Stromal cell of bone marrow (primary cell): ENCODE results near the gene STK11IP.

ENCODE experiments used
- DNase-seq: peaks from one replicate; pipeline ENCODE4 v3.0.0-alpha.2; 2012; ENCODE audit warnings: low read depth

STK11IP gene

DNA sequence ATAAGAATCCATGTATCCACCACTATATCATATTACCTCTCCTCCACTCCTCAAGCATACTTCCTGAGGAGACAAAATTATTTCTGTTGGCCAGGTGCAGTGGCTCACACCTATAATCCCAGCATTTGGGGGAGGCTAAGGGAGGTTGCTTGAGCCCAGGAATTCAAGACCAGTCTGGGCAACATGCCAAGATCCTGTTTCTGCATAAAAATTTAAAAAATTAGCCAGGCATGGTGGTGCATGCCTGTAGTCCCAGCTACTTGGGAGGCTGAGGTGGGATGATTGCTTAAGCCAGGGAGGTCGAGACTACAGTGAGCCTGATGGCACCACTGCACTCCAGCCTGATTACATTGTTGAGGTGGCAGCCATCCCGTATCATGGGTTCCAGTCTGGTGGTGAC lies 16.3 kb upstream of the STK11IP start:
- DNase-seq, result no peak

DNA sequence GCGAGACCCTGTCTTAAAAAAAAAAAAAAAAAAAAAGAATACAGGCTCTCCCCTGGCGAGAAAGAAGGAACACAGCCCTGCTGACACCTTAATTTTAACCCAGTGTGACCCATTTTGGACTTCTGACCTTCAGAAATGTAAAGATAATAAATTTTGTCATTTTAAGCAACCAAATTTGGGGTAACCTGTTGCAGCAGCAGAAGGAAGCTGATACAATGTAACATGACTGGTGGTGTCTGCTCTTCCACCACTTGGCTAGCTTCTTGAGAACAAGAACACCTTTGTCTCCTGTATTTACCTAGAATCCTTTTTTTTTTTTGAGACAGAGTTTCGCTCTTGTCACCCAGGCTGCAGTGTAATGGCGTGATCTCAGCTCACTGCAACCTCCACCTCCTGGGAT lies 6.6 kb upstream of the STK11IP start:
- DNase-seq, result no peak

DNA sequence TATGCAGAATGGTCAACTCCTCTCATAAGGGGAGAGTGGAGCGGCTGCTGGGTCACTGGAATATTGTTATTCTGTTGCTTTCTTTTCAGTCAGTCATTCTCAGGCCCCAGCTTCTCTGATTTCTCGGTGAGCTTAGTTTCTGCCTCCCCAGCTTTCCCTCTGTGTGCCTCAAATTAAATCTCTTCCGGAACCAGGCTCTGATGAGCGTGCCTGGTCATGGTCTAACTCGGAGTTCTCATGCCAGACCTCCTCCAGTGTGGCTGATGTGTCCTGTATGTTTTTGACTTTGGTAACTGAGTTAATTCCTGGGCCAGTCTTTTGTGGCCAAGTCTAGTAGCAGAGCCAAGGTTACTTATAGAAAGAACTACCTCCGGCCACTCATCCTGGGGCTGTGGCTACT lies 4.9 kb upstream of the STK11IP start:
- DNase-seq, result no peak

DNA sequence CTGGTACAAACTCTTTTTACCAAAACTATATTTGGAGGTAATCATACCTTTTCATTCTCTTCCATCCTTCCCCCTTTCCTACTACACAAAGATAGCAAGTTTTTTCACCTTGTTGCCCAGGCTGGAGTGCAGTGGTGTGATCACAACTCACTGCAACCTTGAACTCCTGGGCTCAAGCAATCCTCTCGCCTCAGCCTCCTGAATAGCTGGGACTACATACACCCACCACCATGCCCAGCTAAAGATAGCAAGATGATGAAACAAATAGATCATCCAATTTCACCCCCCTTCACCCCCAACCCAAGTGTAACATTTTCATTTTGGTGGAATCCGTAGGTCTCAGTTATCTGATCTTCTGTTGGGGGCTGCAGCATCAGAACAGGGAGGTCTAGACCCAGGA lies 4.5 kb upstream of the STK11IP start:
- no peak for DNase-seq

DNA sequence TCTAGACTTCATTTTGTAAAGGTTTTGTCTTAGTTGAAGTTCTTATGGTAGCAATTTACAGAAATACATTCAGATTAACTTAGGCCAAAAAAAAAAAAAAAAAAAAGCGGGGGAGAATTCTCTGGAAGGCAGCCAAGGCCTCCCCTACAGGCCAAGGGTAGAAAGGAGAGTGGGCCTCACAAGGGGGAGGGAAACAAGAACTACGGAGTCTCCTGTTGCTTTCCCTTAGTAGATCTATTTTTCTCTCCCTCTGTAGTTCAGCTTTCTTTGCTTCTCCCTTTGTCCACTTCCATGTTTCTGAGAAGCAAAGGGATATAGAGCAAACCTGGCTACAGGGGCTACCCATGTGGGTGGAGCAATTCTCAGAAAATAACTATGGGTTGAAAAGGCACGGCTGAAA lies 2.4 kb upstream of the STK11IP start:
- no peak for DNase-seq

DNA sequence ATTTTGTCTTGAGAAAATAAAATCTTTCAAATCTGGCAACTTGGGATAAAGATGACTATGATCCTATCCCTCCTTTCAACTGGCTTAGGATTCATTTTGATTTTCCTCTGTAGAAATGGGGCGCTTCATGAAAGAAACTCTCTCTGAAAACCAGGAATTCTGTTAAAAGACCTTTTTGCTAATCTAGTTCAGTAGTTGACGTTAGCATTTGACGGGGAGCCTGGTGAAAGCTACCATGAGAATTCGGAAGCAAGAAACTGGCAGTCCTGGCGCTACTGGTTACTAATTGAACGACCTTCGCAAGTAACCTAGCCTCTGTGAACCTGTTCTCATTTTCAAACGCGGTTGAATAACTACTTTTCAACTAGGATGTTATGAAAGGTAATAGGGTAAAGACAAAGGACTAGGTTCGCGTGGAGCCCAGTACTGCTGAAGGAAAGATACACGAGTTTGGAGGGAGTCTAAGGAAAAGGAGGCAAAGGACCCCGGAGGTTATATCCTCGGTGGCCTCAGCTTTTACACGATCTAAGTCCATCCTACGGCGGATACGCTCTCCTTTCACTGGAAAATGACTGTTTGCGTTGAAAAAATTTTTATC lies 604 bp upstream of the STK11IP start:
- peak; percentile 13 for DNase-seq

DNA sequence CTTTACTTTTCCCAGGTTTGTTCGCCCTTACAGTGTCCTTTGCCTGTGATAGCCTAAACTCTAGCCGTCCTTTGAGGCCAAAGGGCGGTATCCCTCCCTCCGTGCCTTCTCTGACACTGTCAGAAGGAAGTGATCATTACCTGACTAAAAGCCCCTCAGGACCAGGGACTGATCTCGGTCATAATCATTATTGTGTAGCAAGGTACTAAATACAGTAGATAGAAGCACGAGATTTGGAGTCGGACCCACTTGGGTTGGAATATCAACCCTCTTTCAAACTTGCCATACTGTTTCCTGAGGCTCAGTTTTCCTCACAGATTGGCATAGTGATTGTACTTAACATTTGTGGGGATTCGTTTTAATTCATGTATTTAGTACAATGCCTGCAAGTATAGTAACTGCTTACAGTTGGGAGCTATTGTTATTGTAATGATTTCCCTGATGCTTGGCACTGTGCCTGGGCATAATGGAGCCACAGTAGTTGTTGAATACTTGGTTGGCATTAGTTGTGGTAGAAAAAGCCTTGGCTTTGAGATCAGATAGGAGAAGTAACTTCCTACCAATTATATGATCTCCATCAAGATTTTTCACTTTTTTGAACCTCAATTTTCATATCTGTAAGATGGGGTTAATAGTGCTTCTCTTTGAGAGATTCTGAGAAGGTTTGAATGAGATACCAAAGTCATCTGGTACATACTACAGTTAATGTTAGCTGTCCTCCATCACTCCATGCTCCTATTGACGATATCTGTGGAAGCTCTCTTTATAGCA lies 836 bp downstream of the STK11IP start:
- DNase-seq, result no peak

DNA sequence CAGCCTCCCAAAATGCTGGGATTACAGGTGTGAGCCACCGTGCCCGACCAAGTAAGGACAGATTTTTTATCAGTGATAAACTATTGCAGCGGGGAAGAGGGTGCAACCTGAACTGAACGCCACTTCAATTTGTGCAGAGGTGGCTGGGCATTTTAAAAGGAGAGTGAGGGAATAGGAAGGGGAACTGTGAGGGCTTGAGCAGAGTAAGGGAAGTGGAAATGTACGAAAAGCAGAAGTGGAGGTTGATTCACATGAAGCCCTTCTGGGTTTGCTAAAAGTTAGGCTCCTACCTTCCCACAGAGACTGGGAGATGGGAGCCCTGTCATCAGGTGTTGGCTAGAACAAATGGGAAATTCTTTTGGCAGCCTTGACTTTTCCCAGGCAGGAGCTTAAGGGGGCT lies 6.1 kb downstream of the STK11IP start:
- no peak for DNase-seq

DNA sequence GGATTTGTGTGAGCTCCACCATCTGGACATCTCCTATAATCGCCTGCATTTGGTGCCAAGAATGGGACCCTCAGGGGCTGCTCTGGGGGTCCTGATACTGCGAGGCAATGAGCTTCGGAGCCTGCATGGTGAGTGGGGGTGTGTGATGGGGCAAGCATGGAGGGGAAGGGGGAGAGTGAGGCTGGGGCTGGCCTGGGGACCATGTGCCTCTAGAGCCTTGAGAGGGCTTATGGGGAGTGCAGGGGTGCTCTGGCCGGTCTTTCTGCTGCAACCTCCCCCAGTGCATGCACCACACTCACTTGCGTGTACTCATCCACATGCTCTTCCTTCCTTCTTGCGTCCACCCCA lies 7.9 kb downstream of the STK11IP start:
- no peak for DNase-seq

DNA sequence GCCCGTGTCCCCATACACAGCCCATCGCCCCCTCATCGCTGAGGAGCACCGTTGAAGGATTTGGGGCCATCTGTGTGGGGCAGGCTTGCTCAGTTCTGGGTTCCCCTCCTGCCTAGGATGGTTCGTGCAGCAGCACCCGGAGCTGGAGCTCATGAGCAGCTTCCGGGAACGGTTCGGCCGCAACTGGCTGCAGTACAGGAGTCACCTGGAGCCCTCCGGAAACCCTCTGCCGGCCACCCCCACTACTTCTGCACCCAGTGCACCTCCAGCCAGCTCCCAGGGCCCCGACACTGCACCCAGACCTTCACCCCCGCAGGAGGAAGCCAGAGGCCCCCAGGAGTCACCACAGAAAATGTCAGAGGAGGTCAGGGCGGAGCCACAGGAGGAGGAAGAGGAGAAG lies 10.3 kb downstream of the STK11IP start:
- DNase-seq, result no peak

DNA sequence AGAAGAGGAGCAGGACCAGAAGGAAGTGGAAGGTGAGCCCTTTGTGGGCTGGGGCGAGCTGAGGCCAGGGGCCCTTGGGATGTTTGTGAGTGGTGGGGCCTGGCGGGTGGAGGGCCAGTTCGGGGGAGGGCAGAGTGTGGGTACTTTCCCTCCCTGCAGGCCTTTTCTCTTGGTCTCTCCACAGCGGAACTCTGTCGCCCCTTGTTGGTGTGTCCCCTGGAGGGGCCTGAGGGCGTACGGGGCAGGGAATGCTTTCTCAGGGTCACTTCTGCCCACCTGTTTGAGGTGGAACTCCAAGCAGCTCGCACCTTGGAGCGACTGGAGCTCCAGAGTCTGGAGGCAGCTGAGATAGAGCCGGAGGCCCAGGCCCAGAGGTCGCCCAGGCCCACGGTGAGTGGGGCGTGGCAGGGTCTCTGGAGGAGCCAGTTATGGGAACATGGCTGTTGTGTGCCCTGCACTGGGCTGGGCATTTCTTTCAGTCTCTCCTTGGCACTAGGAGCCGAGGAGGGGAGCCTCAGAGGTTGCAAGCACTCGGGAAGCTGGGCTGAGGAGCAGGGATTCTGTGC lies 10.8 kb downstream of the STK11IP start:
- DNase-seq, result no peak

DNA sequence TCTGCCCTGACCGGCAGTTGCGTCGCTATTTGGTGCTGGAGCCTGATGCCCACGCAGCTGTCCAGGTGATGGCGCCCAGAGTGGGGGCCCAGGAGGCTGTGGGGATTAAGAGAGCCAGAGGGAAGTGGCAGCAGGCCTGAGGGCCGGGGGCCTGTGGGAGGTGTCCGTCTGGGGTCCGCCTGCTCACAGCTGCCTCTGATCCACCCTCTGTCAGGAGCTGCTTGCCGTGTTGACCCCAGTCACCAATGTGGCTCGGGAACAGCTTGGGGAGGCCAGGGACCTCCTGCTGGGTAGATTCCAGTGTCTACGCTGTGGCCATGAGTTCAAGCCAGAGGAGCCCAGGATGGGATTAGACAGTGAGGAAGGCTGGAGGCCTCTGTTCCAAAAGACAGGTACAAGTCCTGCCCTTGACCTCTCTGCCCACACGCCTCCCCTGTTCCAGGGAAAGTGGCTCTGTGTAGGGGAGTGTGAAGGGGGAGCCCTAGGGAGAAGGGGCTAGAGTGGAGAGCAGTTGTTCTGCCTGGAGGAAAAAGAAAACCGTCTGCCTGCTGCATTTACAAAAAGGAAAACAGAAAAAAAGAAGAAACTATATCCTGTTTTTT lies 11.6 kb downstream of the STK11IP start:
- no peak for DNase-seq

DNA sequence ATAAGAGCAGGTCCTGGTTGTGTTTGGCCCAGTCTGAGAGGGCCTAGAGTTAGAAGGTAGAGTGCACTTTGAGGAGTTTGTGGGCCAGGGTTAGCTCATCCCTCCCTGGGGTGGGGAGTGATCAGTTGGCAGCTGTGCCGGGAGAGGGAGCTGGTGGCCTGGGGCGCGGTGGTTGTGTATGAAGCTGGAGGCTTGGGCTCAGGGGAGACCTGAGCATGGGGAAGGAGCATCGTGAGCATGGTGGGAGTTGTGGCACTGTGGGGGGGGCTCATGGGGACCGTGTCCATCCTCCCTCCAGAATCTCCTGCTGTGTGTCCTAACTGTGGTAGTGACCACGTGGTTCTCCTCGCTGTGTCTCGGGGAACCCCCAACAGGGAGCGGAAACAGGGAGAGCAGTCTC lies 13.6 kb downstream of the STK11IP start:
- no peak for DNase-seq

DNA sequence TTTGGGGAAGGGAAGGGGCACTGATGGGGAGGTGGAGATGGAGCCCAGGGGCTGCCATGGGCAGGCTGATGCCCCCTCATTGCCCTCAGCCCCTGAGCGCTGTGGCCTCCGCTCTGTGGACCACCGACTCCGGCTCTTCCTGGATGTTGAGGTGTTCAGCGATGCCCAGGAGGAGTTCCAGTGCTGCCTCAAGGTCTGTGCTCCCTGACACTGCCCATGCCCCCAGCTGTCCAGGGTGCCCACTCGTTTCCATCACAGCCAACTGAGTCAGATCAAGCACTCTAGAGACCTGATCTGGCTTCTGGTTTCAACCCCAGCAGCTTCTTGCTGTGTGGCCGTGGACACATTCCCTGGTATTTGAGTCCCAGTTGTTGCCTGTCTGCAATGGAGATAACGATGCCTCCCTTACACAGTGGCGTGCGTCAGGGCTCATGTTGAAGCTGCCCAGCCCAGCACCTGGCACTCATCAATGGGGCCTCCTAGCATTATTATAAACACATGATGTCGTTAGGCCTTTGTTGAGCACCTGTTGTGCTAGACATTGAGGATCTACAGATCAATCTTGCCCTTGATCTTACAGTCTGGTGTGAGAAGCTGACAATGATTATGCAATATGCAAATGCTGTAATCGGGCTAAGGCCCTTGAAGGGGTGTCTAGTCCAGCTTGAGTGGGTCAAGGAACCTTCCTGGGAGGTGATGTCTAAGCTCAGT lies 14.4 kb downstream of the STK11IP start:
- no peak for DNase-seq

DNA sequence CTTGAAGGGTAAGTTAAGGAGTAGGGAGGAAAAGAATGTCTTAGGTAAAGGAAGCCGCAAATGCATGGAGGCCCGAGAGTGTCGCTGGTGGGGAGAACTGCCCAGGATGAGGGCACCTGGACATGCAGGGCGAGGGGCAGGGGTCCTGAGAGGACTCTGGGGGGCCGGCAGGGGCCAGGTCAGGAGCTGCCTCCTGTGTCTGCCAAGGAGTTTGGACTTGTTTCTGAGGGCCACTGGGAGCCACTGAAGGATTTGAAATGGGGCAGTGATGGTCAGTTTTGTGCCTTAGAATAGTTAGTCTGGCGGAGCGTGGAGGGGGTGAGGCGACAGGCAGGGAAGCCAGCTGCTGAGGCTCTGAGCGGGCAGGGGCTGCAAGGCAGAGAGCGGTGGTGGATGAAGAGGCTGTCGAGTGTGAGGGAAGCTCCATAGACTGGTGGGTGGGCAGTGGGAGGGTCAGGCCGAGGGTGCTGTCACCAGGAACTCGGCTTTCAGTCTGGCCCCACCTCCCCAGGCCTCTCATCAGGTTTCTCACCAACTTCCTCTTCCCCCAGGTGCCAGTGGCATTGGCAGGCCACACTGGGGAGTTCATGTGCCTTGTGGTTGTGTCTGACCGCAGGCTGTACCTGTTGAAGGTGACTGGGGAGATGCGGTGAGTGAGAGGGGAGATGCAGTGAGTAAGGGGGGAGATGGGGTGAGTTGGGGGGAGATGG lies 15.1 kb downstream of the STK11IP start:
- DNase-seq, result no peak

DNA sequence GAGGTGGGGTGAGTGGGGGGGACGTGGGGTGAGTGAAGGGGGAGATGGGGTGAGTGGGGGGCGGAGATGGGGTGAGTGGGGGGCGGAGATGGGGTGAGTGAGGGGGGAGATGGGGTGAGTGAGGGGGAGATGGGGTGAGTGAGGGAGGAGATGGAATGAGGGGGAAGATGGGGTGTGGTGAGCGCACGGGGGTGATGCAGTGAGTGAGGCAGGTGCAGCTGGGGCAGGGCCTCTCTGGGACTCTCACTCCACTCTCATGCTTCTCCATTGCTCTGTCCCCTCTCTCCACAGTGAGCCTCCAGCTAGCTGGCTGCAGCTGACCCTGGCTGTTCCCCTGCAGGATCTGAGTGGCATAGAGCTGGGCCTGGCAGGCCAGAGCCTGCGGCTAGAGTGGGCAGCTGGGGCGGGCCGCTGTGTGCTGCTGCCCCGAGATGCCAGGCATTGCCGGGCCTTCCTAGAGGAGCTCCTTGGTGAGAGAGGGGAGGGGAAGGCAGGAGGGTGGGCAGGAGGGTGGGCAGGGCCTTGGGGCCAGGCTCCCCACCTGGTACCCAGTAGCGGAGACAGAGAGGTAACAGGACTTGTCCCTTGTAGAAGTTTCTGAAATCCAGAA lies 15.9 kb downstream of the STK11IP start:
- no peak for DNase-seq

DNA sequence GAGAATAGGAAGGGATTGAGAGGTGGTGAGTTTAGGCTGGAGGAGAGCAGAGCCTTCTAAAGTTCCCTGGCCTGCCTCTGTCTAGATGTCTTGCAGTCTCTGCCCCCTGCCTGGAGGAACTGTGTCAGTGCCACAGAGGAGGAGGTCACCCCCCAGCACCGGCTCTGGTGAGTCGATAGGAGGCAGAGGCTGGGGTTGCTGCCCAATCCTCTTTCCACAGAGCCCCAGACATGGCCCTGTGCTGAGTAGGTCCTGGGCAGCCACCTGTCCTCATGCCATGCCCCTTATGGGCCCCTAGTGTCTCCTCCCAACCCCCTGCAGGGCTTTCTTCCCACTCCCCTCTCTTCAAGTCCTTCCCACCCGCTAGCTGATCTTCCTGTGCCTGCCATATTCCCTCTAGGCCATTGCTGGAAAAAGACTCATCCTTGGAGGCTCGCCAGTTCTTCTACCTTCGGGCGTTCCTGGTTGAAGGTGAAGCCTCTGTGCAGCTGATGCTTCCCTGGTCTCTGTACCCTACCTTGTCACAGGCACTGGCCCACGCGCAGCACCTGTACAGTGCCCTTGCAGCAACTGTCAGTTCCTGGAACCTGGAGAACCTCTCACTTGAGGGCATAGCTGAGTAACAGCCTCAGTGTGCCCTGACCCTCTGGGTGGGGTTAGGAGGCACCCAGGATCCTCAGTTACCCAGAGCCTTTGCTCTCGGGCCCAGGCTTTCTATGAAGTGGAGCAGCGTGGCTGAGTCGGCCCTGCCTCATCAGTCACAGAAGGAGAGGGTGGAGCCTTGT lies 16.6 kb downstream of the STK11IP start:
- DNase-seq, result no peak

DNA sequence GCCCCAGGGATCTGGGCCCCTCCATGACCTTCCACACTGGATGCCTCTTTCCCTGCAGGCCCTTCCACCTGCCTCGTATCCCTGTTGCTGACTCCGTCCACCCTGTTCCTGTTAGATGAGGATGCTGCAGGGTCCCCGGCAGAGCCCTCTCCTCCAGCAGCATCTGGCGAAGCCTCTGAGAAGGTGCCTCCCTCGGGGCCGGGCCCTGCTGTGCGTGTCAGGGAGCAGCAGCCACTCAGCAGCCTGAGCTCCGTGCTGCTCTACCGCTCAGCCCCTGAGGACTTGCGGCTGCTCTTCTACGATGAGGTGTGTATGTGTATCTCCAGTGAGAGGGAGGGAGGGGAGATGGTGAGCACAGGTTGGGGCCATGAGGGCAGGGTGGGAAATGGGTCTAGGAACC lies 17.4 kb downstream of the STK11IP start:
- no peak for DNase-seq

DNA sequence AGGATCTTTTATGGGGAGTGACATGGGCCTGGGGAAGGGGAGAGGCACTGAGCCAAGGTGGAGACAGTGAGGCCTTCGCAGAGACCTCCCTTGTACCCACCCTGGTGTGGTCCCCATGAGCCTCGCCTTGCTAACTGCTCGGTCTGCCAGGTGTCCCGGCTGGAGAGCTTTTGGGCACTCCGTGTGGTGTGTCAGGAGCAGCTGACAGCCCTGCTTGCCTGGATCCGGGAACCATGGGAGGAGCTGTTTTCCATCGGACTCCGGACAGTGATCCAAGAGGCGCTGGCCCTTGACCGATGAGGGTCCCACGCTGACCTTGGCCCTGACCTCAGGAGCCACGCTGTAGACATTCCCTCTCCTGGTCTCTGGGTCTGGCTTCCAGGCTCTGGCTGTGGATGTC lies 18.2 kb downstream of the STK11IP start:
- no peak for DNase-seq

DNA sequence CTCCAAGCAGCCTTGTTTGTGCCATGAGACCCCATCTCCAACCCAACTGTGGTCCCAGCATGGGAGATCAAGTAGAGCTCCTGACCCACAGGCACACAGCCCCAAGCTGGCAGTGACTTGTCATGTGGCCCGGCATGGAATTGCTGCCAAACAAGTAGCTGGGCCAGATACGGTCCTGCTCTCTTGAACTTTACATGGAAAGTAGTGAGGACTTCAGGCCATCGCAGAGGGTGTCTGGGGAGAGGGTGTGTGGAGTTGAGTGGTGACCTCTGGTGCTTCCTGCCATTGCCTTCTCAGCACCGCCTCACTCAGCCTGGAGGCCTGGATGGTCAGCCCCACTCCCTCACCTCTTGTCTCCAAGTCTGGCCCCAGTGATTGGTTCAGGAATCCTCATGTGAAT lies 18.9 kb downstream of the STK11IP start:
- no peak for DNase-seq

DNA sequence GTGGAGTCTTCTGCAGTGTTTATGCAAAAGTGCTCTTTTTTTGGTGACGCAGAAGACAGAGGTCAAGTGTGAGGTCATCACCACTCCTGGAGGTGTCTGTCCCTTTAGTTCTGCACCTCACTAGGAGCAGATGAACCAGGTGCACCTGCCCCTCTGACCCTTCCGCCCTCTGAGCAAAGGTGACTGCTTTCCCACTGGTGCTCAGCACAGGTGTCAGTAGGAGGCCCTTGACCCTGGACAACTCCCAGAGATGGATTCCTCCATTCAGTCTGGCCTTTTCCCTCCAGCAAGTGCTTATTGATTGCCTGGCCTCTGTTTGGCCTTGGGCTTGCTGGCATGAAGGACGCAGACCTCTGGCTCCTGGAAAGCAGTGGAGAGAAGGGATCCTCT lies 21.1 kb downstream of the STK11IP start:
- no peak for DNase-seq
